T-helper 2 cell treated with Interferon-gamma antibody and Interleukin-4, amounts not matched to agents 100 ng/mL and 5 ng/mL, for 36 hours (primary cell): ENCODE results near the gene TMEM217. TPM values are rescaled to one million over a fixed set of nuclear protein-coding genes. Genes with fewer than 3 reads are reported as not detected.
"Not testable (repeated sequence)": the region's sequence is repeated elsewhere in the genome, so short reads cannot be mapped to it uniquely, and the experiment has no call there.

Source experiments
- intact Hi-C: fragments of 100-400 bp; cut with micrococcal nuclease; formaldehyde crosslinking; loops from one replicate; pipeline ENCODE4 v1.15.1; 2023
- total RNA-seq: library from RNA; stranded (reverse); gene quantifications from 2 replicates; pipeline ENCODE4 v1.2.3, GENCODE V29; 2022

Gene TMEM217
- total RNA-seq, 1 donor from 2014 or later, result 3.0 TPM

GRCh38 chr6:37218511-37218910 lies 39.4 kb downstream of the TMEM217 start:
- intact Hi-C loops, result no loop called here

- intact Hi-C loops, result no loop called here
These were observed 39.9 kb downstream of the TMEM217 start for GRCh38 chr6:37218061-37218460.

- intact Hi-C loops, result no loop called here
These were observed 45.7 kb downstream of the TMEM217 start for GRCh38 chr6:37212268-37212667.

- intact Hi-C loops, result loop anchor here (1.0 kb wide), 4 partner anchors 38 to 325 kb away; partner anchors contain the start of gene C6orf89
These were observed 47.5 kb downstream of the TMEM217 start for GRCh38 chr6:37210313-37210968.

- intact Hi-C loops, result loop anchor here (1.0 to 10.0 kb wide), 5 partner anchors 37 to 445 kb away; partner anchors contain the start of gene C6orf89
These were observed 48.3 kb downstream of the TMEM217 start for GRCh38 chr6:37209461-37210205.

GRCh38 chr6:37208793-37209192 lies 49.2 kb downstream of the TMEM217 start:
- intact Hi-C loops, result loop anchor here (10.0 kb wide), 1 partner anchor 444 kb away; no protein-coding TSS in a partner anchor

- intact Hi-C loops, result loop anchor here (10.0 kb wide), 1 partner anchor 443 kb away; no protein-coding TSS in a partner anchor
These were observed 50.0 kb downstream of the TMEM217 start for GRCh38 chr6:37207903-37208456.

GRCh38 chr6:37206622-37207021 lies 51.3 kb downstream of the TMEM217 start:
- intact Hi-C loops, result loop anchor here (10.0 kb wide), 1 partner anchor 442 kb away; no protein-coding TSS in a partner anchor

GRCh38 chr6:37205997-37206340 lies 52.0 kb downstream of the TMEM217 start:
- intact Hi-C loops, result loop anchor here (10.0 kb wide), 1 partner anchor 441 kb away; no protein-coding TSS in a partner anchor

- intact Hi-C loops, result loop anchor here (10.0 kb wide), 1 partner anchor 441 kb away; no protein-coding TSS in a partner anchor
These were observed 52.6 kb downstream of the TMEM217 start for GRCh38 chr6:37205175-37205996.

GRCh38 chr6:37204014-37204751 lies 53.8 kb downstream of the TMEM217 start:
- intact Hi-C loops, result loop anchor here (10.0 kb wide), 1 partner anchor 439 kb away; no protein-coding TSS in a partner anchor

- intact Hi-C loops, result loop anchor here (2.0 to 10.0 kb wide), 2 partner anchors 20 to 438 kb away; no protein-coding TSS in a partner anchor
These were observed 55.0 kb downstream of the TMEM217 start for GRCh38 chr6:37202788-37203491.

GRCh38 chr6:37201726-37202125 lies 56.2 kb downstream of the TMEM217 start:
- intact Hi-C loops, result loop anchor here (2.0 to 10.0 kb wide), 2 partner anchors 19 to 437 kb away; no protein-coding TSS in a partner anchor

- intact Hi-C loops, result loop anchor here (10.0 kb wide), 1 partner anchor 435 kb away; no protein-coding TSS in a partner anchor
These were observed 57.9 kb downstream of the TMEM217 start for GRCh38 chr6:37200085-37200484.

GRCh38 chr6:37196451-37196850 lies 61.5 kb downstream of the TMEM217 start:
- intact Hi-C loops, result not testable (repeated sequence)

- intact Hi-C loops, result not testable (repeated sequence)
These were observed 63.1 kb downstream of the TMEM217 start for GRCh38 chr6:37194886-37195285.

- intact Hi-C loops, result no loop called here
These were observed 65.3 kb downstream of the TMEM217 start for GRCh38 chr6:37192666-37193065.

GRCh38 chr6:37190159-37190535 lies 67.8 kb downstream of the TMEM217 start:
- intact Hi-C loops, result no loop called here

GRCh38 chr6:37188962-37189510 lies 68.9 kb downstream of the TMEM217 start:
- intact Hi-C loops, result no loop called here
